HFF-Myc (cell line): Measurements from ENCODE around the gene CAPS.
"Not testable (repeated sequence)": the region's sequence is repeated elsewhere in the genome, so short reads cannot be mapped to it uniquely, and the experiment has no call there.

Experiments used
- DNase-seq: peaks from one replicate; pipeline ENCODE4 v3.0.0-alpha.2; 2011; ENCODE audit warnings: low read depth; ENCODE audit errors: extremely low read depth
- H3K4me3 ChIP-seq: replicated peaks from 2 replicates; pipeline ENCODE4 v1.5.1; 2011; ENCODE audit warnings: low read depth, mild to moderate bottlenecking, control low read depth, low read length
- CTCF ChIP-seq: IDR thresholded peaks from 2 replicates; pipeline ENCODE4 v1.5.1; 2012; ENCODE audit warnings: mild to moderate bottlenecking, low read depth, low read length, control low read depth; ENCODE audit errors: missing control alignments

CAPS gene

GRCh38 chr19:5956728-5957127 is 42.7 kb downstream of the CAPS start:
- no peak overlapping the region for H3K4me3 ChIP-seq
- DNase-seq = no peak

GRCh38 chr19:5957170-5957569 is 43.1 kb downstream of the CAPS start:
- no peak for DNase-seq
- TF ChIP-seq CTCF = no peak

More at GRCh38 chr19:5956728-5957127, 42.7 kb downstream of the CAPS start:
- no peak for TF ChIP-seq CTCF

GRCh38 chr19:5958074-5958850 is 44.2 kb downstream of the CAPS start:
- H3K4me3 ChIP-seq = no peak overlapping the region
- no peak for TF ChIP-seq CTCF
- DNase-seq = no peak

More at GRCh38 chr19:5957170-5957569, 43.1 kb downstream of the CAPS start:
- H3K4me3 ChIP-seq = no peak overlapping the region

- TF ChIP-seq CTCF = no peak
- DNase-seq = no peak
- H3K4me3 ChIP-seq = no peak overlapping the region
Measured at GRCh38 chr19:5958851-5959122, 44.7 kb downstream of the CAPS start.

- no peak overlapping the region for H3K4me3 ChIP-seq
- no peak for DNase-seq
- TF ChIP-seq CTCF = no peak
Measured at GRCh38 chr19:5959260-5960004, 45.4 kb downstream of the CAPS start.

- DNase-seq = no peak
- TF ChIP-seq CTCF = no peak
- H3K4me3 ChIP-seq = no peak overlapping the region
Measured at GRCh38 chr19:5960005-5961001, 46.2 kb downstream of the CAPS start.

GRCh38 chr19:5961641-5961968 is 47.6 kb downstream of the CAPS start:
- not testable (repeated sequence) for DNase-seq, H3K4me3 ChIP-seq
